ENCODE data around the gene MOB2. TPM values are rescaled to one million over a fixed set of nuclear protein-coding genes. Genes with fewer than 3 reads are reported as not detected.

MOB2 gene
- total and polyA plus RNA-seq, 4 donors = 8.3 to 18.5 (median 14.8) TPM

DNA sequence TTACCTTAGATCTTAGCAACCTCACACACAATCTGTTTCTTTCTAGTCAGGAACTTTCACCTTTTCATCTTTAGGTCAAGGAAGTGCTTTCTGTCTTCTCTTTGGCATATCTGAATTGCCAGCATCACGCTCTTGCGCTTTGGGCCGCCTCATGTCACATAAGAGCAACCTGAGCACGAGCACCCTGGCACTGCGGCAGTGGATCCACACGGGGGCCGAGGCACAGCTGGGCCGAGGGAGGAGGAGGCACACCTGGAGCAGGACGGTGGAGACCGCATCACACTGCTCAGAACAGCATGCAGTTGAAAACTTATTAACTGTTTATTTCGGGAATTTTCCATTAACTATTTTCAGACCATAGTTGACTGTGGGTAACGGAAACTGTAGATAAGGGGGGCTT, 10.7 kb downstream of the MOB2 start:
- no peak overlapping the region for H3K27ac ChIP-seq (ENCODE audit: low read depth in 1 of 2, low read length in 2 of 2)
- WGBS = 96% methylated on average over 12 of the region's 12 CpGs
- H3K4me1 ChIP-seq (ENCODE audit: control insufficient read depth in 4 of 4, insufficient read depth in 4 of 4, low read length in 3 of 4) = no peaks in the 10 kb centered on the region
- H3K4me3 ChIP-seq (ENCODE audit: low read depth in 1 of 3, low read length in 3 of 3) = no peak overlapping the region
- H3K36me3 ChIP-seq (ENCODE audit: control insufficient read depth in 4 of 4, insufficient read depth in 3 of 4, low read depth in 1 of 4, low read length in 3 of 4) = peaks cover 10 to 62% (median 19%) of the 10 kb centered on the region in 4 donors
- no peaks in the 10 kb centered on the region for H3K9me3 ChIP-seq (ENCODE audit: control insufficient read depth in 4 of 4, low read length in 3 of 4)
- H3K27me3 ChIP-seq (ENCODE audit: control insufficient read depth in 4 of 4, insufficient read depth in 4 of 4, low read length in 3 of 4) = no peaks in the 10 kb centered on the region
- no peak overlapping the region for H3K9ac ChIP-seq (ENCODE audit: low read depth in 1 of 2, low read length in 2 of 2)
- TF ChIP-seq, protein P1, sequence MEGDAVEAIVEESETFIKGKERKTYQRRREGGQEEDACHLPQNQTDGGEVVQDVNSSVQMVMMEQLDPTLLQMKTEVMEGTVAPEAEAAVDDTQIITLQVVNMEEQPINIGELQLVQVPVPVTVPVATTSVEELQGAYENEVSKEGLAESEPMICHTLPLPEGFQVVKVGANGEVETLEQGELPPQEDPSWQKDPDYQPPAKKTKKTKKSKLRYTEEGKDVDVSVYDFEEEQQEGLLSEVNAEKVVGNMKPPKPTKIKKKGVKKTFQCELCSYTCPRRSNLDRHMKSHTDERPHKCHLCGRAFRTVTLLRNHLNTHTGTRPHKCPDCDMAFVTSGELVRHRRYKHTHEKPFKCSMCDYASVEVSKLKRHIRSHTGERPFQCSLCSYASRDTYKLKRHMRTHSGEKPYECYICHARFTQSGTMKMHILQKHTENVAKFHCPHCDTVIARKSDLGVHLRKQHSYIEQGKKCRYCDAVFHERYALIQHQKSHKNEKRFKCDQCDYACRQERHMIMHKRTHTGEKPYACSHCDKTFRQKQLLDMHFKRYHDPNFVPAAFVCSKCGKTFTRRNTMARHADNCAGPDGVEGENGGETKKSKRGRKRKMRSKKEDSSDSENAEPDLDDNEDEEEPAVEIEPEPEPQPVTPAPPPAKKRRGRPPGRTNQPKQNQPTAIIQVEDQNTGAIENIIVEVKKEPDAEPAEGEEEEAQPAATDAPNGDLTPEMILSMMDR (IDR thresholded peaks at IDR 0.05; ENCODE audit: low read depth, low read length, missing input control) = no peak
- TF ChIP-seq FOXA1 (IDR thresholded peaks at IDR 0.05) = no peak
- TF ChIP-seq RAD21 (IDR thresholded peaks at IDR 0.05) = no peak
- TF ChIP-seq NR2F2 (IDR thresholded peaks at IDR 0.05) = no peak
- TF ChIP-seq HNF4A (conservative IDR thresholded peaks at IDR 0.05) = no peak
- TF ChIP-seq HNF4G (IDR thresholded peaks at IDR 0.05) = no peak
- TF ChIP-seq SP1 (IDR thresholded peaks at IDR 0.05) = no peak
- no peak for TF ChIP-seq EGR1 (IDR thresholded peaks at IDR 0.05; ENCODE audit: low read depth in 2 of 2)
- no peak for TF ChIP-seq TAF1 (conservative IDR thresholded peaks at IDR 0.05)
- TF ChIP-seq, protein P2, sequence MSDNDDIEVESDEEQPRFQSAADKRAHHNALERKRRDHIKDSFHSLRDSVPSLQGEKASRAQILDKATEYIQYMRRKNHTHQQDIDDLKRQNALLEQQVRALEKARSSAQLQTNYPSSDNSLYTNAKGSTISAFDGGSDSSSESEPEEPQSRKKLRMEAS (IDR thresholded peaks at IDR 0.05) = no peak
- TF ChIP-seq, protein P3, sequence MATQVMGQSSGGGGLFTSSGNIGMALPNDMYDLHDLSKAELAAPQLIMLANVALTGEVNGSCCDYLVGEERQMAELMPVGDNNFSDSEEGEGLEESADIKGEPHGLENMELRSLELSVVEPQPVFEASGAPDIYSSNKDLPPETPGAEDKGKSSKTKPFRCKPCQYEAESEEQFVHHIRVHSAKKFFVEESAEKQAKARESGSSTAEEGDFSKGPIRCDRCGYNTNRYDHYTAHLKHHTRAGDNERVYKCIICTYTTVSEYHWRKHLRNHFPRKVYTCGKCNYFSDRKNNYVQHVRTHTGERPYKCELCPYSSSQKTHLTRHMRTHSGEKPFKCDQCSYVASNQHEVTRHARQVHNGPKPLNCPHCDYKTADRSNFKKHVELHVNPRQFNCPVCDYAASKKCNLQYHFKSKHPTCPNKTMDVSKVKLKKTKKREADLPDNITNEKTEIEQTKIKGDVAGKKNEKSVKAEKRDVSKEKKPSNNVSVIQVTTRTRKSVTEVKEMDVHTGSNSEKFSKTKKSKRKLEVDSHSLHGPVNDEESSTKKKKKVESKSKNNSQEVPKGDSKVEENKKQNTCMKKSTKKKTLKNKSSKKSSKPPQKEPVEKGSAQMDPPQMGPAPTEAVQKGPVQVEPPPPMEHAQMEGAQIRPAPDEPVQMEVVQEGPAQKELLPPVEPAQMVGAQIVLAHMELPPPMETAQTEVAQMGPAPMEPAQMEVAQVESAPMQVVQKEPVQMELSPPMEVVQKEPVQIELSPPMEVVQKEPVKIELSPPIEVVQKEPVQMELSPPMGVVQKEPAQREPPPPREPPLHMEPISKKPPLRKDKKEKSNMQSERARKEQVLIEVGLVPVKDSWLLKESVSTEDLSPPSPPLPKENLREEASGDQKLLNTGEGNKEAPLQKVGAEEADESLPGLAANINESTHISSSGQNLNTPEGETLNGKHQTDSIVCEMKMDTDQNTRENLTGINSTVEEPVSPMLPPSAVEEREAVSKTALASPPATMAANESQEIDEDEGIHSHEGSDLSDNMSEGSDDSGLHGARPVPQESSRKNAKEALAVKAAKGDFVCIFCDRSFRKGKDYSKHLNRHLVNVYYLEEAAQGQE (IDR thresholded peaks at IDR 0.05) = no peak
- no peak for TF ChIP-seq RXRA (IDR thresholded peaks at IDR 0.05)
- no peak for TF ChIP-seq FOXA2 (IDR thresholded peaks at IDR 0.05)
- no peak for TF ChIP-seq JUND (IDR thresholded peaks at IDR 0.05)
- no peak for DNase-seq (ENCODE audit: low spot score)

DNA sequence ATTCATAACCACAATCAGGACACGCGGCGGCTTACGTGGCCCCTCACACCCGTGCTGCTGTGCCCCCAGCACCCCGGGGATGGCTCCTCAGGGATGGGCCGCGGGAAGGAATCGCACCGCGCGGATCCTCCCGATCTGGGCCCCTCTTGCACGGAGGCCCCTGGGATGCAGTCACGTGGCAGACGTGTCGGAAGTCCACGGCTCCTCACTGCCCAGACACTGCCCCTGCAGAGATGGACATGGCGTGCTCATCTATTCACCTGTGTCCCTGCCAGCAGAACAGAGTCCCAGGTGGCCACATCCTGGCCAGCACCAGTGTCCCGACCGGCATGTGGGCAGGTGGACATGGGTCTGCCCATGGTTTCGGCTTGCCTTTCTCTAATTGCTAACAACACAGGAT, 12.8 kb downstream of the MOB2 start:
- WGBS = 94% methylated on average over 22 of the region's 22 CpGs
- Histone ChIP-seq H3K27me3 (ENCODE audit: control insufficient read depth in 4 of 4, insufficient read depth in 4 of 4, low read length in 3 of 4) (no peaks in the 10 kb centered on the region), H3K9me3 (ENCODE audit: control insufficient read depth in 4 of 4, low read length in 3 of 4) (no peaks in the 10 kb centered on the region), H3K4me1 (ENCODE audit: control insufficient read depth in 4 of 4, insufficient read depth in 4 of 4, low read length in 3 of 4) (no peaks in the 10 kb centered on the region), H3K36me3 (ENCODE audit: control insufficient read depth in 4 of 4, insufficient read depth in 3 of 4, low read depth in 1 of 4, low read length in 3 of 4) (peaks cover 7 to 61% (median 14%) of the 10 kb centered on the region in 4 donors), H3K9ac (ENCODE audit: low read depth in 1 of 2, low read length in 2 of 2) (no peak overlapping the region), H3K27ac (ENCODE audit: low read depth in 1 of 2, low read length in 2 of 2) (no peak overlapping the region), H3K4me3 (ENCODE audit: low read depth in 1 of 3, low read length in 3 of 3) (no peak overlapping the region)
- no peak for TF ChIP-seq YY1 (IDR thresholded peaks at IDR 0.05)
- no peak for TF ChIP-seq SP1 (IDR thresholded peaks at IDR 0.05)
- TF ChIP-seq GABPA (IDR thresholded peaks at IDR 0.05 in 1 of 2, conservative IDR thresholded peaks at IDR 0.05 in 1 of 2) = no peak
- no peak for TF ChIP-seq HNF4A (conservative IDR thresholded peaks at IDR 0.05)
- no peak for TF ChIP-seq EGR1 (IDR thresholded peaks at IDR 0.05; ENCODE audit: low read depth in 2 of 2)
- no peak for TF ChIP-seq RXRA (IDR thresholded peaks at IDR 0.05)
- TF ChIP-seq FOXA2 (IDR thresholded peaks at IDR 0.05) = no peak
- TF ChIP-seq, protein P4, sequence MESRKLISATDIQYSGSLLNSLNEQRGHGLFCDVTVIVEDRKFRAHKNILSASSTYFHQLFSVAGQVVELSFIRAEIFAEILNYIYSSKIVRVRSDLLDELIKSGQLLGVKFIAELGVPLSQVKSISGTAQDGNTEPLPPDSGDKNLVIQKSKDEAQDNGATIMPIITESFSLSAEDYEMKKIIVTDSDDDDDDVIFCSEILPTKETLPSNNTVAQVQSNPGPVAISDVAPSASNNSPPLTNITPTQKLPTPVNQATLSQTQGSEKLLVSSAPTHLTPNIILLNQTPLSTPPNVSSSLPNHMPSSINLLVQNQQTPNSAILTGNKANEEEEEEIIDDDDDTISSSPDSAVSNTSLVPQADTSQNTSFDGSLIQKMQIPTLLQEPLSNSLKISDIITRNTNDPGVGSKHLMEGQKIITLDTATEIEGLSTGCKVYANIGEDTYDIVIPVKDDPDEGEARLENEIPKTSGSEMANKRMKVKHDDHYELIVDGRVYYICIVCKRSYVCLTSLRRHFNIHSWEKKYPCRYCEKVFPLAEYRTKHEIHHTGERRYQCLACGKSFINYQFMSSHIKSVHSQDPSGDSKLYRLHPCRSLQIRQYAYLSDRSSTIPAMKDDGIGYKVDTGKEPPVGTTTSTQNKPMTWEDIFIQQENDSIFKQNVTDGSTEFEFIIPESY (IDR thresholded peaks at IDR 0.05) = no peak
- TF ChIP-seq, protein P5, sequence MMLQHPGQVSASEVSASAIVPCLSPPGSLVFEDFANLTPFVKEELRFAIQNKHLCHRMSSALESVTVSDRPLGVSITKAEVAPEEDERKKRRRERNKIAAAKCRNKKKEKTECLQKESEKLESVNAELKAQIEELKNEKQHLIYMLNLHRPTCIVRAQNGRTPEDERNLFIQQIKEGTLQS (IDR thresholded peaks at IDR 0.05) = no peak
- TF ChIP-seq JUND (IDR thresholded peaks at IDR 0.05) = no peak
- no peak for TF ChIP-seq RAD21 (IDR thresholded peaks at IDR 0.05)
- no peak for TF ChIP-seq NR2F2 (IDR thresholded peaks at IDR 0.05)
- TF ChIP-seq HNF4G (IDR thresholded peaks at IDR 0.05) = no peak
- TF ChIP-seq, protein P3 (IDR thresholded peaks at IDR 0.05) = no peak
- DNase-seq (ENCODE audit: low spot score) = no peak

Measured in liver (tissue), 9 donors.